ENCODE measurements around the gene CACNB2. TPM values are rescaled to one million over a fixed set of nuclear protein-coding genes. Genes with fewer than 3 reads are reported as not detected.
"Not testable (repeated sequence)": the region's sequence is repeated elsewhere in the genome, so short reads cannot be mapped to it uniquely, and the experiment has no call there.

The CACNB2 gene
- total RNA-seq, 1 donor from 2014 or later: 8.4 TPM

DNA sequence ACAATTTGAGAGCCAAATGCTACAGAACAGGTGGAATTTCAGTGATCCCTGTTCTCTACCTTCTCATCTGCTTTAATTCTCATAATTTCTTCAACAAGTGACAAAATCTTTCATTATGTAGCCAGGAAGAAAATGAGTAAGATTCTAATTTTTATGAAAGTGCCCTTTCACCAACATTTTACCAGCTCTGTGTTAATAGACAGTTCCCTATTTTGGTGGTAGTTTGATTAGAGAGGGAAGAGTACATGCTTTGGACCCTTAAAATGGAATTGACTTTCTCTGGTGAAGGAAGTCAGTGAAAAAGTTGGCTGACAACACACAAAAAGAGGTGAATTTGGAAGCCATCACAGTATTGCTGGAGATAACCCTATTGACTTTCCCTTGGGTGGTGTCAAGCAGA is 61.7 kb downstream of the CACNB2 start:
- DNase-seq (ENCODE audit: low spot score): no peak

GRCh38 chr10:18202680-18203460 is 62.6 kb downstream of the CACNB2 start:
- no peak for DNase-seq (ENCODE audit: low spot score)

DNA sequence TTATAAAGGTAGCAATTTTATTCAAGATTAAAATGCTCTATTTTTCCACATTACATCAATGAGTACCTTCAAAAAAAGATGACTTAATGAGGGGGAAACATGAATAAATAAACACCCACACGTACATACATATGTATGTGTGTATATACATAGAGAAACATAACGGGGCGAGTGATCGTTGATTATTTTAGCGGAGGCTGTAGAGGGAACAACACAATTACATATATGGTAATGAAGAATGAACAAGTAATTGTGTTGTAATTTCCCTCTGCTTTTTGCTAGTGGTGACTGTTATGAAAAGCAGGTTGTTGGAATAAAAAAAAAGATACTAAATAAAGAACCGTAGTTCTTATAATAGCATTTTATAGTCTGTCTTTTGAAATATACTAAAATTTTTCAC is 63.2 kb downstream of the CACNB2 start:
- DNase-seq (ENCODE audit: low spot score): no peak

- no peak for DNase-seq (ENCODE audit: low spot score)
Observed at GRCh38 chr10:18204039-18204835, 64.0 kb downstream of the CACNB2 start.

GRCh38 chr10:18205098-18205834 is 65.0 kb downstream of the CACNB2 start:
- DNase-seq (ENCODE audit: low spot score): no peak

- DNase-seq (ENCODE audit: low spot score): not testable (repeated sequence)
Observed at GRCh38 chr10:18208186-18208585, 68.0 kb downstream of the CACNB2 start.

DNA sequence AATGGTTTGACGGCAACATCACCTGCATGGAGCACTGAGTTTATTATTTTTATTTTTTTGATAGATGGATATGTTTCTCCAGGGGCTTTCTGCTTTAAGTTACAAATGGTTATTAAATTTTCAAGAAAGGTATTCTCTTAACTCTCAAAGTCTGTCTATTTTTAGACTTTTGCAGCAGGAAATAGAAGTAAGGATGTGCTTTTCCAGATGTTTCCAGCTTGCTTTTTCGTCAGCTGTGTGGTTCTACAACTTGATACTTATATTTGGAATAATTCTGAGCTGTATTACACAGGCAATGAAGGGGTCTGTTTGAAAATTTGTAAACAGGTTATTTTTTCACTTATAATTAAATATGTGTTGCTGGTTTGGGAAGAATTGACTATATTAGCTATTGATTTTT is 69.0 kb downstream of the CACNB2 start:
- DNase-seq (ENCODE audit: low spot score): no peak

GRCh38 chr10:18210711-18211110 is 70.5 kb downstream of the CACNB2 start:
- no peak for DNase-seq (ENCODE audit: low spot score)

DNA sequence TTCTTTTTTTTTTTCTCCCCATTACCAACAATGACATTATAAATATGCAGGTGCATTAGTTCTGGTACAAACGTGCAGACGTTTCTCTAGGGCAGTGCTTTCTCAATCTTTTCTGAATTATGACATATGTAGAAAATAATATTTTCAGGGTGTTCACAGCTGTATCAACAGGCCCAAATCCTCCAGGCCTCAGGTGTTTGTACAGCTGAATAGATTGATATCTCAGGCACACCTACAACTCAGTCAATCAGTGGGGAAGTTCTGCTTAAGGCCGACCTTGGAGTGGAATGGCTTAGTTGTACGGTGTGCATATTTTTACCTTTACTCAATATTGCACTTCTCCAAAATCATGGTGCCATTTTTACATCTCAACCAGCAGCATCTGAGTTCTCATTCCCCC is 71.6 kb downstream of the CACNB2 start:
- DNase-seq (ENCODE audit: low spot score): no peak

DNA sequence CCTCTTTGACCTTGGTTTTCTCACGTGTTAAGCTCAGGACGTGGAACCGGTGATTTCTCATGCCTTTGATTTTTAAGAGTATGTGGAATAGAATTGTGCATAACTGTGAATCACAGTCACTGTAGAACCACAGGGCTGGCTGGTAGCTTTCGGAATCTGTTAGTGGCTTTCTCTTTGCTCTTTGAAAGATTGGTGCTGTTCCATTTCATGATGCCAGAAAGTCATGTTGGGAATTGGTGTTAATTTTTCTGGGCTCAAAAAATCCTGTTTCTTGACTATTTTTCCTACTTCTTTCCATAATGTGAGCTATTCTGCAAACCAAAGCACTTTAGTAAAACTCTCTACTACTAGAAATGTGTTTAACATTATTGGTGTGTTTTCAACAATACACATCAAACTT is 73.0 kb downstream of the CACNB2 start:
- no peak for DNase-seq (ENCODE audit: low spot score)

GRCh38 chr10:18214691-18215563 is 74.7 kb downstream of the CACNB2 start:
- DNase-seq (ENCODE audit: low spot score): peak; percentile 46

- no peak for DNase-seq (ENCODE audit: low spot score)
Observed at GRCh38 chr10:18216482-18216881, 76.3 kb downstream of the CACNB2 start.

DNA sequence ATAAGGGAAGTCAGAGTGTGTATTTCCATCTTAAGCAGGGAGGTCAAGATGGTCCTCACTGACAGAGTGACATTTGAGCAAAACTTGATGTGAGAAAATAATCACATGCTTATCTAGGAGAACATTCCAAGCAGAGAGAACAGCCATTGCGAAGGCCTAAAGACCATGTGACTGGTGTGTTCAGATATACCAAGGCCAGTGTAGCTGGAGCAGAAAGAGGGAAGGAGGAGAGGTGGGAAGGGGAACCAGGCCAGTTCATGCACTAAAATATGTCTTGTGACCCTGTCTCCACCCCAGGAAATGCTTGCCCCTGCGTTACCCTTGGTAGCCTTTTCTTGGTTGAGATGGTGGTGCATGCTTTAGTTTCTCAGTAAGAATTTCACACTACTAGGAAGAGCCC is 77.4 kb downstream of the CACNB2 start:
- DNase-seq (ENCODE audit: low spot score): no peak

- DNase-seq (ENCODE audit: low spot score): no peak
Observed at GRCh38 chr10:18219146-18219545, 78.9 kb downstream of the CACNB2 start.

DNA sequence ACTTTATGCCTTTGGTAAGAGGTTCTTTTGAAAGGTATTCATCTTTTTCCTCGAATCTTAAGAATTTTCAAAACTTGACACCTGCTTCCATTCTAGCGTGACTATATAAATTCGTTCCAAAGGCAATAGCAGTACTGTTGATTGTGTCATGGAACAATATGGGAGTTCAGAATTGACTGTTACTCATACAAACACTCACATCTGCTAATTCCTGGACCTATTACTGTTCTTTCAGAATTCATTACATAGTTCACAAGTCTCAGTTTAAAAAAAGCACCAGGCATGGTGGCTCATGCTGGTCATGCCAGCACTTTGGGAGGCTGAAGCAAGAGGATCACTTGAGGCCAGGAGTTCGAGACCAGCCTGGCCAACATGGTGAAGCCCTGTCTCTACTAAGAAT is 80.9 kb downstream of the CACNB2 start:
- no peak for DNase-seq (ENCODE audit: low spot score)

- DNase-seq (ENCODE audit: low spot score): no peak
Observed at GRCh38 chr10:18221882-18222281, 81.7 kb downstream of the CACNB2 start.

- no peak for DNase-seq (ENCODE audit: low spot score)
Observed at GRCh38 chr10:18222866-18223265, 82.6 kb downstream of the CACNB2 start.

GRCh38 chr10:18223898-18224297 is 83.7 kb downstream of the CACNB2 start:
- no peak for DNase-seq (ENCODE audit: low spot score)

- no peak for DNase-seq (ENCODE audit: low spot score)
Observed at GRCh38 chr10:18224626-18225445, 84.6 kb downstream of the CACNB2 start.

DNA sequence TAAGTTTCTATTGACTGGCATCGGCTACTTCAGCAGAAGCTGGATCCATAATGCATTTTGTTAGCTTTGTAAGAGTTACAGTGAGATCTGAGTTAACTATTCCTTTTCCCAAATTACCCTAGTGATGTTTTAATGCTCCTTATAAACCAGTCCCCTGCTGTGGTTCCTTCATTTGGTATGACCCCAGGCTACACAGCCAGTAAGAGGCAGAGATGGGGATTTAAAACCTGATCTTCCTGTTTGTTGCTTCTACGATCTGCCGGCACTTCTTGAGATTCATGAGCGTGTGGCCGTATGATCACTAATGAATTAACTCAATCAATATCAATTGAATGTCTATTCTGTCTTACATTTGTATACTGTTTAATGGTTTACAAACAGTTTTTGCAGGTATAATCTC is 86.1 kb downstream of the CACNB2 start:
- no peak for DNase-seq (ENCODE audit: low spot score)

GRCh38 chr10:18229826-18230225 is 89.6 kb downstream of the CACNB2 start:
- no peak for DNase-seq (ENCODE audit: low spot score)

Measured in mucosa of gallbladder (tissue), 1 donor.